GM19372 (cell line): ENCODE results near the gene SLC9A3.
A peak's percentile ranks its signal among the peaks of the same experiment; 100 is the strongest.

Source experiments
- ATAC-seq: cut with Tn5 transposase; IDR thresholded peaks from one replicate; pipeline ENCODE4 v1.9.1; 2021; ENCODE audit warnings: mild to moderate bottlenecking, low read depth, moderate library complexity; ENCODE audit not compliant: unreplicated experiment

SLC9A3 gene

GRCh38 chr5:451587-452458 is 72.4 kb downstream of the SLC9A3 start:
- no peak for ATAC-seq

- ATAC-seq: no peak
Measured at GRCh38 chr5:449151-449550, 75.1 kb downstream of the SLC9A3 start.

- ATAC-seq: no peak
Measured at GRCh38 chr5:448766-449090, 75.5 kb downstream of the SLC9A3 start.

GRCh38 chr5:448061-448765 is 76.0 kb downstream of the SLC9A3 start:
- ATAC-seq: no peak

- no peak for ATAC-seq
Measured at GRCh38 chr5:447501-447900, 76.7 kb downstream of the SLC9A3 start.

- no peak for ATAC-seq
Measured at GRCh38 chr5:446883-447263, 77.4 kb downstream of the SLC9A3 start.

- no peak for ATAC-seq
Measured at GRCh38 chr5:446066-446882, 78.0 kb downstream of the SLC9A3 start.

- no peak for ATAC-seq
Measured at GRCh38 chr5:445591-445990, 78.7 kb downstream of the SLC9A3 start.

- no peak for ATAC-seq
Measured at GRCh38 chr5:444226-444625, 80.0 kb downstream of the SLC9A3 start.

GRCh38 chr5:443239-444151 is 80.8 kb downstream of the SLC9A3 start:
- ATAC-seq: peak; percentile 28

GRCh38 chr5:442335-443238 is 81.7 kb downstream of the SLC9A3 start, which contains the start of gene EXOC3:
EXOC3 (plus strand) TSS chr5:443176; CDS start chr5:446206, 3,030 bp downstream.
- peak; percentile 84 for ATAC-seq

GRCh38 chr5:441996-442334 is 82.3 kb downstream of the SLC9A3 start:
- ATAC-seq: no peak

- no peak for ATAC-seq
Measured at GRCh38 chr5:440401-441201, 83.6 kb downstream of the SLC9A3 start.

- ATAC-seq: no peak
Measured at GRCh38 chr5:439636-440035, 84.6 kb downstream of the SLC9A3 start.

GRCh38 chr5:439181-439580 is 85.1 kb downstream of the SLC9A3 start:
- no peak for ATAC-seq

- no peak for ATAC-seq
Measured at GRCh38 chr5:438481-438981, 85.7 kb downstream of the SLC9A3 start.

- ATAC-seq: no peak
Measured at GRCh38 chr5:437281-437771, 86.9 kb downstream of the SLC9A3 start.

- ATAC-seq: no peak
Measured at GRCh38 chr5:436641-436975, 87.6 kb downstream of the SLC9A3 start.
